Neural cell (in vitro differentiated cells): ENCODE measurements around the gene MMUT. TPM values are rescaled to one million over a fixed set of nuclear protein-coding genes. Genes with fewer than 3 reads are reported as not detected.

Source experiments
- H2AFZ ChIP-seq: fragments of 200-600, 300-800 bp; sonication (generic), shearing (Covaris generic); 2 replicates; pipeline ENCODE4 v1.6.0; 2014; ENCODE audit warnings: low read depth, mild to moderate bottlenecking, antibody characterized with exemption, low read length, moderate library complexity
- H3F3A ChIP-seq: fragments of 200-600 bp; shearing (Covaris generic); 2 replicates; pipeline ENCODE4 v1.6.1; 2016; ENCODE audit warnings: mild to moderate bottlenecking, moderate library complexity, mixed read lengths, antibody characterized with exemption, low read length; ENCODE audit not compliant: insufficient read depth, poor library complexity, severe bottlenecking
- H3K27ac ChIP-seq: fragments of 200-600, 300-800 bp; sonication (generic), shearing (Covaris generic); 2 replicates; pipeline ENCODE4 v1.5.1; 2014; ENCODE audit warnings: mild to moderate bottlenecking, low read length, moderate library complexity
- H3K27me3 ChIP-seq: fragments of 300-800, 200-600 bp; sonication (generic), shearing (Covaris generic); 2 replicates; pipeline ENCODE4 v1.6.0; 2014; ENCODE audit warnings: mild to moderate bottlenecking, low read depth, low read length, moderate library complexity; ENCODE audit not compliant: insufficient read depth
- H3K36me3 ChIP-seq: fragments of 300-800, 200-600 bp; sonication (generic), shearing (Covaris generic); 2 replicates; pipeline ENCODE4 v1.5.1; 2014; ENCODE audit warnings: mild to moderate bottlenecking, antibody characterized with exemption, low read length, moderate library complexity; ENCODE audit not compliant: insufficient read depth
- H3K4me2 ChIP-seq: fragments of 300-800, 200-600 bp; sonication (generic), shearing (Covaris generic); 2 replicates; pipeline ENCODE4 v1.6.0; 2014; ENCODE audit warnings: mild to moderate bottlenecking, low read length
- H3K4me3 ChIP-seq: fragments of 300-800, 200-600 bp; sonication (generic), shearing (Covaris generic); 2 replicates; pipeline ENCODE4 v1.5.1; 2014; ENCODE audit warnings: mild to moderate bottlenecking, low read length, moderate library complexity
- H3K79me2 ChIP-seq: fragments of 200-600 bp; shearing (Covaris generic); replicated peaks from 2 replicates; pipeline ENCODE4 v1.6.0; 2014; ENCODE audit warnings: mild to moderate bottlenecking, low read length, moderate library complexity; ENCODE audit not compliant: insufficient read depth
- H3K9ac ChIP-seq: fragments of 300-800, 200-600 bp; sonication (generic), shearing (Covaris generic); 2 replicates; pipeline ENCODE4 v1.6.1; 2016; ENCODE audit warnings: mild to moderate bottlenecking, low read length, mixed read lengths
- H3K9me2 ChIP-seq: fragments of 200-600 bp; shearing (Covaris generic); 2 replicates; pipeline ENCODE4 v1.6.1; 2016; ENCODE audit warnings: mild to moderate bottlenecking, low read length, mixed read lengths; ENCODE audit not compliant: insufficient read depth
- H3K9me3 ChIP-seq: fragments of 200-600, 300-800 bp; sonication (generic), shearing (Covaris generic); 2 replicates; pipeline ENCODE4 v1.6.1; 2016; ENCODE audit warnings: mild to moderate bottlenecking, mixed run types, low read length, moderate library complexity, mixed read lengths
- H4K20me1 ChIP-seq: fragments of 200-600 bp; shearing (Covaris generic); 2 replicates; pipeline ENCODE4 v1.6.1; 2016; ENCODE audit warnings: mild to moderate bottlenecking, mixed run types; ENCODE audit not compliant: insufficient read depth
- EP300 ChIP-seq: fragments of 450-650 bp; conservative IDR thresholded peaks from 2 replicates; pipeline ENCODE4 v1.6.1; 2014; ENCODE audit warnings: antibody characterized with exemption, mild to moderate bottlenecking, moderate library complexity; ENCODE audit not compliant: poor library complexity, severe bottlenecking
- EZH2 ChIP-seq: fragments of 200-600, 300-800 bp; shearing (Covaris generic), sonication (generic); IDR thresholded peaks from 2 replicates; pipeline ENCODE4 v1.6.1; 2014; ENCODE audit warnings: antibody characterized with exemption, low read length, borderline replicate concordance, mild to moderate bottlenecking; ENCODE audit not compliant: insufficient read depth, poor library complexity, severe bottlenecking
- MXI1 ChIP-seq: fragments of 450-650 bp; conservative IDR thresholded peaks from 2 replicates; pipeline ENCODE4 v1.6.1; 2014; ENCODE audit warnings: antibody characterized with exemption, mild to moderate bottlenecking; ENCODE audit not compliant: poor library complexity, severe bottlenecking
- POLR2AphosphoS5 ChIP-seq: IDR thresholded peaks from 2 replicates; pipeline ENCODE4 v1.6.1; 2012
- RAD21 ChIP-seq: fragments of 450-650 bp; conservative IDR thresholded peaks from 2 replicates; pipeline ENCODE4 v1.6.1; 2014; ENCODE audit warnings: antibody characterized with exemption, mild to moderate bottlenecking, moderate library complexity
- SMC3 ChIP-seq: fragments of 450-650 bp; conservative IDR thresholded peaks from 2 replicates; pipeline ENCODE4 v1.6.1; 2014; ENCODE audit warnings: antibody characterized with exemption, mild to moderate bottlenecking, moderate library complexity; ENCODE audit not compliant: poor library complexity
- TAF1 ChIP-seq: IDR thresholded peaks from 2 replicates; pipeline ENCODE4 v1.6.1; 2012; ENCODE audit warnings: low read depth
- polyA plus RNA-seq: library from polyadenylated mRNA; depleted of rRNA; stranded (reverse); fragments of >200 nt; gene quantifications from 2 replicates; pipeline ENCODE4 v1.2.3, GENCODE V29; 2014
- TF ChIP-seq, protein P1 (sequence below): fragments of 450-650 bp; IDR thresholded peaks from 2 replicates; pipeline ENCODE4 v1.5.1; 2014; ENCODE audit warnings: antibody characterized with exemption, mild to moderate bottlenecking, moderate library complexity; ENCODE audit not compliant: poor library complexity, severe bottlenecking
- TF ChIP-seq, protein P2 (sequence below): IDR thresholded peaks from 2 replicates; pipeline ENCODE4 v1.6.1; 2012; ENCODE audit warnings: borderline replicate concordance

Gene MMUT
- polyA plus RNA-seq, 1 donor from 2014 or later, result 24.0 TPM

DNA sequence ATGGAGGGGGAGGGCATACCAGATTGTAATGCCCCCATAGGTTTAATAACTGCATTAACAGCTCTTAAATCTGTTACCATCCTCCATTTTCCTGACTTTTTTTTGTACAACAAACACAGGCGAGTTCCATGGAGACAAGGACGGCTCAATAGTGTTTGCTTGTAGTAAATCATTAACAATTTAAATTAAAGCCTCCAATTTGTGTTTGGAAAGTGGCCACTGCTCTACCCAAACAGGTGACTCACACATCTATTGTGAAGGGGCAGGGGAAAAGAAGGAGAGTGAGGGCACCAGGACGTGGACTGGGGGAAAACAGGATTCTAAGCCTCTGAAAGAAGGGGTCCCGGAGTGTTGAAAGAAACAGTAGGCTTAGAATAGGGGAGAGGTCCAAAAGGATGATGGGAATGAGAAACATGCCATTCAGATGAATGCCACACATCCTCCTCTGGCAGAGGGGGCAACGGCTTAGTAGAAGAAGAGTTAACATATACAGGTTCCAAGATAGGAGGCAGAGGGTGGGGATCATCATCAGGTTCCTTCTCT lies 43.6 kb upstream of the MMUT start:
- no peaks in the 10 kb centered on the region for H3K79me2 ChIP-seq
- H4K20me1 ChIP-seq, result no peaks in the 10 kb centered on the region
- H3K4me2 ChIP-seq, result no peak overlapping the region
- H3F3A ChIP-seq, result no peaks in the 10 kb centered on the region
- H3K9me3 ChIP-seq, result no peaks in the 10 kb centered on the region
- H3K9me2 ChIP-seq, result no peaks in the 10 kb centered on the region
- no peak overlapping the region for H3K9ac ChIP-seq
- TF ChIP-seq TAF1, result no peak
- TF ChIP-seq, protein P1, sequence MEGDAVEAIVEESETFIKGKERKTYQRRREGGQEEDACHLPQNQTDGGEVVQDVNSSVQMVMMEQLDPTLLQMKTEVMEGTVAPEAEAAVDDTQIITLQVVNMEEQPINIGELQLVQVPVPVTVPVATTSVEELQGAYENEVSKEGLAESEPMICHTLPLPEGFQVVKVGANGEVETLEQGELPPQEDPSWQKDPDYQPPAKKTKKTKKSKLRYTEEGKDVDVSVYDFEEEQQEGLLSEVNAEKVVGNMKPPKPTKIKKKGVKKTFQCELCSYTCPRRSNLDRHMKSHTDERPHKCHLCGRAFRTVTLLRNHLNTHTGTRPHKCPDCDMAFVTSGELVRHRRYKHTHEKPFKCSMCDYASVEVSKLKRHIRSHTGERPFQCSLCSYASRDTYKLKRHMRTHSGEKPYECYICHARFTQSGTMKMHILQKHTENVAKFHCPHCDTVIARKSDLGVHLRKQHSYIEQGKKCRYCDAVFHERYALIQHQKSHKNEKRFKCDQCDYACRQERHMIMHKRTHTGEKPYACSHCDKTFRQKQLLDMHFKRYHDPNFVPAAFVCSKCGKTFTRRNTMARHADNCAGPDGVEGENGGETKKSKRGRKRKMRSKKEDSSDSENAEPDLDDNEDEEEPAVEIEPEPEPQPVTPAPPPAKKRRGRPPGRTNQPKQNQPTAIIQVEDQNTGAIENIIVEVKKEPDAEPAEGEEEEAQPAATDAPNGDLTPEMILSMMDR, result no peak
- TF ChIP-seq RAD21, result no peak
- TF ChIP-seq, protein P2, sequence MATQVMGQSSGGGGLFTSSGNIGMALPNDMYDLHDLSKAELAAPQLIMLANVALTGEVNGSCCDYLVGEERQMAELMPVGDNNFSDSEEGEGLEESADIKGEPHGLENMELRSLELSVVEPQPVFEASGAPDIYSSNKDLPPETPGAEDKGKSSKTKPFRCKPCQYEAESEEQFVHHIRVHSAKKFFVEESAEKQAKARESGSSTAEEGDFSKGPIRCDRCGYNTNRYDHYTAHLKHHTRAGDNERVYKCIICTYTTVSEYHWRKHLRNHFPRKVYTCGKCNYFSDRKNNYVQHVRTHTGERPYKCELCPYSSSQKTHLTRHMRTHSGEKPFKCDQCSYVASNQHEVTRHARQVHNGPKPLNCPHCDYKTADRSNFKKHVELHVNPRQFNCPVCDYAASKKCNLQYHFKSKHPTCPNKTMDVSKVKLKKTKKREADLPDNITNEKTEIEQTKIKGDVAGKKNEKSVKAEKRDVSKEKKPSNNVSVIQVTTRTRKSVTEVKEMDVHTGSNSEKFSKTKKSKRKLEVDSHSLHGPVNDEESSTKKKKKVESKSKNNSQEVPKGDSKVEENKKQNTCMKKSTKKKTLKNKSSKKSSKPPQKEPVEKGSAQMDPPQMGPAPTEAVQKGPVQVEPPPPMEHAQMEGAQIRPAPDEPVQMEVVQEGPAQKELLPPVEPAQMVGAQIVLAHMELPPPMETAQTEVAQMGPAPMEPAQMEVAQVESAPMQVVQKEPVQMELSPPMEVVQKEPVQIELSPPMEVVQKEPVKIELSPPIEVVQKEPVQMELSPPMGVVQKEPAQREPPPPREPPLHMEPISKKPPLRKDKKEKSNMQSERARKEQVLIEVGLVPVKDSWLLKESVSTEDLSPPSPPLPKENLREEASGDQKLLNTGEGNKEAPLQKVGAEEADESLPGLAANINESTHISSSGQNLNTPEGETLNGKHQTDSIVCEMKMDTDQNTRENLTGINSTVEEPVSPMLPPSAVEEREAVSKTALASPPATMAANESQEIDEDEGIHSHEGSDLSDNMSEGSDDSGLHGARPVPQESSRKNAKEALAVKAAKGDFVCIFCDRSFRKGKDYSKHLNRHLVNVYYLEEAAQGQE, result no peak
- TF ChIP-seq SMC3, result no peak
- TF ChIP-seq EZH2, result no peak
- TF ChIP-seq POLR2AphosphoS5, result no peak
- no peak for TF ChIP-seq MXI1
- no peak for TF ChIP-seq EP300
- no peak overlapping the region for H3K4me3 ChIP-seq
- no peaks in the 10 kb centered on the region for H3K27me3 ChIP-seq
- H2AFZ ChIP-seq, result no peak overlapping the region
- H3K36me3 ChIP-seq, result no peaks in the 10 kb centered on the region
- H3K27ac ChIP-seq, result no peak overlapping the region

DNA sequence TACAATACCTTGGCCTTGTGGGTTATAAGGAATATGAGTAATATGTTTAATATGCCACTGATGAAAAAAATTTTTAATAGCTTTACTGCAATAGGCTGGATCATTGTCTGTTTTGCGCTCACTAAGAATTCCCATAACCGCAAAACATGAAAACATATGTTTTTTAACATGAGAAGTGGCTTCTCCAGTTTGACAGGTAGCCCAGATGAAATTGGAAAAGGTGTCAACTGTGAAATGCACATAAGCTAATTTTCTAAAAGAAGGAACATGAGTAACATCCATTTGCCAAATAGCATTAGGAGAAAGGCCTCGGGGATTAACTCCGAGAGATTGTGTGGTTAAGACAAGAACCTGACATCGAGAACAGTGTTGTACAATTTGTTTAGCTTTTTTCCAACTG lies 41.6 kb upstream of the MMUT start:
- H2AFZ ChIP-seq, result no peak overlapping the region
- H3K9ac ChIP-seq, result no peak overlapping the region
- no peak overlapping the region for H3K4me2 ChIP-seq
- TF ChIP-seq MXI1, result no peak
- TF ChIP-seq TAF1, result no peak
- no peak for TF ChIP-seq POLR2AphosphoS5
- TF ChIP-seq SMC3, result no peak
- TF ChIP-seq, protein P1, result no peak
- TF ChIP-seq EP300, result no peak
- no peak for TF ChIP-seq EZH2
- TF ChIP-seq RAD21, result no peak
- TF ChIP-seq, protein P2, result no peak
- no peak overlapping the region for H3K27ac ChIP-seq
- H3K36me3 ChIP-seq, result no peaks in the 10 kb centered on the region
- H3F3A ChIP-seq, result no peaks in the 10 kb centered on the region
- H3K27me3 ChIP-seq, result no peaks in the 10 kb centered on the region
- no peaks in the 10 kb centered on the region for H3K9me3 ChIP-seq
- H3K9me2 ChIP-seq, result no peaks in the 10 kb centered on the region
- H4K20me1 ChIP-seq, result no peaks in the 10 kb centered on the region
- no peaks in the 10 kb centered on the region for H3K79me2 ChIP-seq
- H3K4me3 ChIP-seq, result no peak overlapping the region
